Type B pancreatic cell (in vitro differentiated cells): ENCODE measurements around the gene FAM177B. TPM values are rescaled to one million over a fixed set of nuclear protein-coding genes. Genes with fewer than 3 reads are reported as not detected.

Experiments used
- DNase-seq: peaks from one replicate; pipeline ENCODE4 v3.0.0; 2021; ENCODE audit warnings: mixed read lengths; ENCODE audit not compliant: unreplicated experiment; ENCODE audit errors: extremely low spot score
- H3K27ac Mint-ChIP-seq: 2 replicates; pipeline ENCODE4 v1.8.0; 2021; ENCODE audit warnings: mild to moderate bottlenecking, mixed read lengths
- H3K27me3 Mint-ChIP-seq: 2 replicates; pipeline ENCODE4 v1.8.0; 2021; ENCODE audit warnings: mixed read lengths
- H3K36me3 Mint-ChIP-seq: 2 replicates; pipeline ENCODE4 v1.8.0; 2021; ENCODE audit warnings: mixed read lengths
- H3K4me1 Mint-ChIP-seq: one replicate; pipeline ENCODE4 v1.8.0; 2021; ENCODE audit warnings: mixed read lengths; ENCODE audit not compliant: unreplicated experiment
- H3K4me3 Mint-ChIP-seq: 2 replicates; pipeline ENCODE4 v1.8.0; 2021; ENCODE audit warnings: mild to moderate bottlenecking, mixed read lengths
- H3K9me3 Mint-ChIP-seq: 2 replicates; pipeline ENCODE4 v1.8.0; 2021; ENCODE audit warnings: mixed read lengths
- total RNA-seq: library from RNA; stranded (reverse); gene quantifications from 2 replicates; pipeline ENCODE4 v1.2.1, GENCODE V29; 2021; ENCODE audit warnings: low replicate concordance
- TF ChIP-seq, protein P1 (sequence below): fragments of 200-600 bp; sonication (generic); conservative IDR thresholded peaks from 2 replicates; pipeline ENCODE4 v1.5.0; 2021; ENCODE audit warnings: antibody characterized with exemption, mild to moderate bottlenecking

FAM177B gene
- total RNA-seq, 1 donor from 2014 or later, result 0.34 TPM

DNA sequence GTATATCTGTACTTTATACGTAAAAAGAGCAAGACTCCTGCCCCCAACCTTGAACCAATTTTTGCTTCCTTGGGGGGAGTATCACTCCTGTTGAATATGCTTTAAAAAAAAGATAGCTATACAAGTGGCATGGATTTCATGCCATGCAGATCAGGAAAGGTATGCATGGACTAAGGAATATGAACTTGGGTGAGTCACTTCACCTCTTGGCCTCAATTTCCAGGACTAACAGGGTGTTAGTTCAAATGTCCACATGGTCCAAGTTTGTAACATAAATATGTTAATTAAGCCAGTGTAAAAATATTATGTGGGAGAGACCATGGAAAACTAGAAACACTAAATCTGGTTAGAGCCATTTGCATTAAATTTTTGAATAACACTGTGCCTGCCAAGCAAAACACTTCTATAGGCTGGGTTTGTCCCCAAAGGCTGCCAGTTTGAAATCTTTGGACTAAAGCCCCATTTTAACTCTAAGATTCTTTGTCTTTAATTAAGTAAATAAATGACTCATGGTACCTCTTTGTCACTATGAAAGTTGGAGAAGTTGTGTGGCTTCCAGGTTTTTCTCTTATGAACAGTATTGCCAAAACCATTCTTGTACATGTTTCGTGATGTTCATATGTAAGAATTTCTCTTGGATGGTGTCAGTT lies 33.1 kb downstream of the FAM177B start:
- Mint-ChIP-seq H3K36me3 (no peaks in the 10 kb centered on the region), H3K27me3 (peaks cover 2% of the 10 kb centered on the region), H3K4me1 (no peaks in the 10 kb centered on the region), H3K27ac (no peak overlapping the region), H3K4me3 (no peak overlapping the region), H3K9me3 (peaks cover 8% of the 10 kb centered on the region)
- TF ChIP-seq, protein P1, sequence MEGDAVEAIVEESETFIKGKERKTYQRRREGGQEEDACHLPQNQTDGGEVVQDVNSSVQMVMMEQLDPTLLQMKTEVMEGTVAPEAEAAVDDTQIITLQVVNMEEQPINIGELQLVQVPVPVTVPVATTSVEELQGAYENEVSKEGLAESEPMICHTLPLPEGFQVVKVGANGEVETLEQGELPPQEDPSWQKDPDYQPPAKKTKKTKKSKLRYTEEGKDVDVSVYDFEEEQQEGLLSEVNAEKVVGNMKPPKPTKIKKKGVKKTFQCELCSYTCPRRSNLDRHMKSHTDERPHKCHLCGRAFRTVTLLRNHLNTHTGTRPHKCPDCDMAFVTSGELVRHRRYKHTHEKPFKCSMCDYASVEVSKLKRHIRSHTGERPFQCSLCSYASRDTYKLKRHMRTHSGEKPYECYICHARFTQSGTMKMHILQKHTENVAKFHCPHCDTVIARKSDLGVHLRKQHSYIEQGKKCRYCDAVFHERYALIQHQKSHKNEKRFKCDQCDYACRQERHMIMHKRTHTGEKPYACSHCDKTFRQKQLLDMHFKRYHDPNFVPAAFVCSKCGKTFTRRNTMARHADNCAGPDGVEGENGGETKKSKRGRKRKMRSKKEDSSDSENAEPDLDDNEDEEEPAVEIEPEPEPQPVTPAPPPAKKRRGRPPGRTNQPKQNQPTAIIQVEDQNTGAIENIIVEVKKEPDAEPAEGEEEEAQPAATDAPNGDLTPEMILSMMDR, result no peak
- DNase-seq, result no peak

DNA sequence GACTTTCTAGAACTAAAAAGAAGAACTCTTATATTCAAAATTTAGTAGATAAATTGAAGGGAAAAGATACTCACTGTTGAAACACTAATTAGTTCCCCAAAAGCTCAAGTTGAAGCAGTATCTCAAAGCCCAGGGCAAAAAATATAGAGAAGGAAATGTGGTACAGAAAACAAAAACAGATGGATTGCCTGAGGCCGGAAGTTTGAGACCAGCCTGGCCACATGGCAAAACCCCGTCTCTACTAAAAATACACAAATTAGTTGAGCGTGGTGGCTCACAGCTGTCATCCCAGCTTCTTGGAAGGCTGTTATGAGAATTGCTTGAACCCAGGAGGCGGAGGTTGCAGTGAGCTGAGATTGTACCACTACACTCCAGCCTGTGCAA lies 36.0 kb downstream of the FAM177B start:
- H3K36me3 Mint-ChIP-seq, result no peaks in the 10 kb centered on the region

GRCh38 chr1:222777463-222777862 lies 40.5 kb downstream of the FAM177B start:
- peaks cover 3% of the 10 kb centered on the region for H3K27me3 Mint-ChIP-seq
- no peaks in the 10 kb centered on the region for H3K4me1 Mint-ChIP-seq
- H3K4me3 Mint-ChIP-seq, result no peak overlapping the region
- TF ChIP-seq, protein P1, result no peak
- H3K9me3 Mint-ChIP-seq, result no peaks in the 10 kb centered on the region
- no peak for DNase-seq
- no peaks in the 10 kb centered on the region for H3K36me3 Mint-ChIP-seq
- no peak overlapping the region for H3K27ac Mint-ChIP-seq

More for the DNA sequence above, 36.0 kb downstream of the FAM177B start:
- Mint-ChIP-seq H3K9me3 (peaks cover 8% of the 10 kb centered on the region), H3K27me3 (no peaks in the 10 kb centered on the region), H3K4me1 (no peaks in the 10 kb centered on the region), H3K4me3 (no peak overlapping the region), H3K27ac (no peak overlapping the region)
- TF ChIP-seq, protein P1, result no peak
- no peak for DNase-seq

- H3K4me1 Mint-ChIP-seq, result no peaks in the 10 kb centered on the region
- peaks cover 3% of the 10 kb centered on the region for H3K27me3 Mint-ChIP-seq
- no peaks in the 10 kb centered on the region for H3K9me3 Mint-ChIP-seq
- H3K27ac Mint-ChIP-seq, result no peak overlapping the region
- TF ChIP-seq, protein P1, result no peak
- DNase-seq, result no peak
- no peak overlapping the region for H3K4me3 Mint-ChIP-seq
- no peaks in the 10 kb centered on the region for H3K36me3 Mint-ChIP-seq
These were observed 41.0 kb downstream of the FAM177B start for GRCh38 chr1:222777977-222778376.

DNA sequence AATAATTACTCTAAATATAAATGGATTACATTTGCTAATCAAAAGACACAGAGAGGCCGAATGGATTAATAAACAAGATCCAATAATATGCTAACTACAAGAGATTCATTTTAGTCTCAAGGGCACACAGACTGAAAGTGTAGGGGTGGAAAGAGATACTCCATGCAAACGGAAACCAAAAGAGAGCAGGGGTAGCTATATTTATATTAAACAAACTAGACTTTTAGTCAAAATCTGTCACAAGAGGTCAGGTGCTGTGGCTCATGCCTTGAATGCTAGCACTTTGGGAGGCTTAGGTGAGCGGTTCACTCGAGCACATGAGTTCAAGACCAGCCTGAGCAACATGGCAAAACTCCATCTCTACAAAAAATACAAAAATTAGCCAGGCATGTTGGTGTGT lies 44.2 kb downstream of the FAM177B start:
- TF ChIP-seq, protein P1, result no peak
- H3K27ac Mint-ChIP-seq, result no peak overlapping the region
- DNase-seq, result no peak
- H3K27me3 Mint-ChIP-seq, result peaks cover 6% of the 10 kb centered on the region
- no peak overlapping the region for H3K4me3 Mint-ChIP-seq
- peaks cover 12% of the 10 kb centered on the region for H3K4me1 Mint-ChIP-seq
- no peaks in the 10 kb centered on the region for H3K9me3 Mint-ChIP-seq
- no peaks in the 10 kb centered on the region for H3K36me3 Mint-ChIP-seq
